ENCODE results near the gene SAT2.

Gene SAT2

DNA sequence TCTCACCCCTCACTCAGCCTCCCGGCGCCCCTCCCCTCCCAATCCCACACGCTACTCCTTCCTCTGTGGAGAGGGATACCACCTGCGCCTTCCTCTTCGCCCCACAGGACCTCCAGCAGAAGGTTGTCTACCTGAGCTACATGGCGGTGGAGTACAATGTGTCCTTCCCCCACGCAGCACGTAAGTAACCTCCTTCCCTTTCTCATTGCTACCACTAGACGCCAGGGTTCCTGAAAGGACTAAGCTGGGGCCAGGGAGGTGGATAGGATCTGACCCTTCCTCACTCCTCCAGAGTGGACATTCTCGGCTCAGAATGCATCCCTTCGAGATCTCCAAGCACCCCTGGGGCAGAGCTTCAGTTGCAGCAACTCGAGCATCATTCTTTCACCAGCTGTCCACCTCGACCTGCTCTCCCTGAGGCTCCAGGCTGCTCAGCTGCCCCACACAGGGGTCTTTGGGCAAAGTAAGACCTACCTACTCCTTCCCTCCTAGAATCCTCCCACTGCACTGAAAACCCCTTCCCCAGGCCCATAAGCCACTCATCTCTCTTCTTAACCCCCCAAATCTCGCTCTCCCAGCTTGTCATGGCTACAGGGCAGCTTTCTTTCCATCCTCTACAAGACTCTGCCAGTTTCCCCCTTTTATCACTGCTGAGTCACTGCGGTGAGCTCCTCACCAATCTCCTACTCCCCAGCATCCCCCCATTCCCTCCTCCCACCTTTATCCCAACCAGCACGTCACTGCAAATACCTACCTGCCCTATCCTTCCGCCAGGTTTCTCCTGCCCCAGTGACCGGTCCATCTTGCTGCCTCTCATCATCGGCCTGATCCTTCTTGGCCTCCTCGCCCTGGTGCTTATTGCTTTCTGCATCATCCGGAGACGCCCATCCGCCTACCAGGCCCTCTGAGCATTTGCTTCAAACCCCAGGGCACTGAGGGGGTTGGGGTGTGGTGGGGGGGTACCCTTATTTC, 46.7 kb downstream of the SAT2 start:
- no peak overlapping the region for H3K27ac ChIP-seq (ENCODE audit: low read depth, low read length)
- H3K27me3 ChIP-seq (ENCODE audit: insufficient read depth, low read length): no peaks in the 10 kb centered on the region
- no peaks in the 10 kb centered on the region for H3K9me3 ChIP-seq (ENCODE audit: insufficient read depth, low read depth, low read length)
- H3K4me1 ChIP-seq (ENCODE audit: insufficient read depth, low read length): no peaks in the 10 kb centered on the region
- 88% methylated on average over 23 of the region's 23 CpGs for WGBS
- no peak overlapping the region for H3K4me3 ChIP-seq (ENCODE audit: low read length)
- H3K36me3 ChIP-seq (ENCODE audit: insufficient read depth, low read length): peaks cover 38% of the 10 kb centered on the region
- no peak overlapping the region for H3K9ac ChIP-seq (ENCODE audit: low read depth, low read length)

- Histone ChIP-seq H3K9ac (ENCODE audit: low read depth, low read length) (no peak overlapping the region), H3K9me3 (ENCODE audit: insufficient read depth, low read depth, low read length) (no peaks in the 10 kb centered on the region), H3K27me3 (ENCODE audit: insufficient read depth, low read length) (no peaks in the 10 kb centered on the region), H3K27ac (ENCODE audit: low read depth, low read length) (no peak overlapping the region; the same call in 1 of the 2 replicates), H3K36me3 (ENCODE audit: insufficient read depth, low read length) (peaks cover 42% of the 10 kb centered on the region), H3K4me1 (ENCODE audit: insufficient read depth, low read length) (peaks cover 7% of the 10 kb centered on the region; the same call in 1 of the 2 replicates), H3K4me3 (ENCODE audit: low read length) (no peak overlapping the region)
- WGBS: 87% methylated on average over 12 of the region's 12 CpGs
Observed at GRCh38 chr17:7579834-7580603, 47.6 kb downstream of the SAT2 start.

DNA sequence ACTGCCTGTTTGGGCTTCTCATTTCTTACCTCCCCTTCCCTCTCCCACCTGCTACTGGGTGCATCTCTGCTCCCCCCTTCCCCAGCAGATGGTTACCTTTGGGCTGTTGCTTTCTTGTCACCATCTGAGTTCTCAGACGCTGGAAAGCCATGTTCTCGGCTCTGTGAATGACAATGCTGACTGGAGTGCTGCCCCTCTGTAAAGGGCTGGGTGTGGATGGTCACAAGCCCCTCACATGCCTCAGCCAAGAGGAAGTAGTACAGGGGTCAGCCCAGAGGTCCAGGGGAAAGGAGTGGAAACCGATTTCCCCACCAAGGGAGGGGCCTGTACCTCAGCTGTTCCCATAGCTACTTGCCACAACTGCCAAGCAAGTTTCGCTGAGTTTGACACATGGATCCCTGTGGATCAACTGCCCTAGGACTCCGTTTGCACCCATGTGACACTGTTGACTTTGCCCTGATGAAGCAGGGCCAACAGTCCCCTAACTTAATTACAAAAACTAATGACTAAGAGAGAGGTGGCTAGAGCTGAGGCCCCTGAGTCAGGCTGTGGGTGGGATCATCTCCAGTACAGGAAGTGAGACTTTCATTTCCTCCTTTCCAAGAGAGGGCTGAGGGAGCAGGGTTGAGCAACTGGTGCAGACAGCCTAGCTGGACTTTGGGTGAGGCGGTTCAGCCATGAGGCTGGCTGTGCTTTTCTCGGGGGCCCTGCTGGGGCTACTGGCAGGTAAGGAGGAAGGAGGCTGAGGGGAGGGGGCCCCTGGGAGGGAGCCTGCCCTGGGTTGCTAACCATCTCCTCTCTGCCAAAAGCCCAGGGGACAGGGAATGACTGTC, 48.4 kb downstream of the SAT2 start, which contains the start of gene CD68:
TSS of gene CD68 (plus strand) at position 638 of the 833 bp plus-strand sequence. CDS start at position 678, 40 bp downstream.
- 42% methylated on average over 7 of the region's 7 CpGs for WGBS
- Histone ChIP-seq H3K4me3 (ENCODE audit: low read length) (no peak within 1 kb of the TSS), H3K36me3 (ENCODE audit: insufficient read depth, low read length) (peaks cover 48% of the 10 kb centered on the region), H3K4me1 (ENCODE audit: insufficient read depth, low read length) (peaks cover 15% of the 10 kb centered on the region), H3K27me3 (ENCODE audit: insufficient read depth, low read length) (no peaks in the 10 kb centered on the region), H3K9ac (ENCODE audit: low read depth, low read length) (no peak within 1 kb of the TSS), H3K9me3 (ENCODE audit: insufficient read depth, low read depth, low read length) (no peaks in the 10 kb centered on the region), H3K27ac (ENCODE audit: low read depth, low read length) (peak within 1 kb of the TSS; percentile 49; the same call in 1 of the 2 replicates)

DNA sequence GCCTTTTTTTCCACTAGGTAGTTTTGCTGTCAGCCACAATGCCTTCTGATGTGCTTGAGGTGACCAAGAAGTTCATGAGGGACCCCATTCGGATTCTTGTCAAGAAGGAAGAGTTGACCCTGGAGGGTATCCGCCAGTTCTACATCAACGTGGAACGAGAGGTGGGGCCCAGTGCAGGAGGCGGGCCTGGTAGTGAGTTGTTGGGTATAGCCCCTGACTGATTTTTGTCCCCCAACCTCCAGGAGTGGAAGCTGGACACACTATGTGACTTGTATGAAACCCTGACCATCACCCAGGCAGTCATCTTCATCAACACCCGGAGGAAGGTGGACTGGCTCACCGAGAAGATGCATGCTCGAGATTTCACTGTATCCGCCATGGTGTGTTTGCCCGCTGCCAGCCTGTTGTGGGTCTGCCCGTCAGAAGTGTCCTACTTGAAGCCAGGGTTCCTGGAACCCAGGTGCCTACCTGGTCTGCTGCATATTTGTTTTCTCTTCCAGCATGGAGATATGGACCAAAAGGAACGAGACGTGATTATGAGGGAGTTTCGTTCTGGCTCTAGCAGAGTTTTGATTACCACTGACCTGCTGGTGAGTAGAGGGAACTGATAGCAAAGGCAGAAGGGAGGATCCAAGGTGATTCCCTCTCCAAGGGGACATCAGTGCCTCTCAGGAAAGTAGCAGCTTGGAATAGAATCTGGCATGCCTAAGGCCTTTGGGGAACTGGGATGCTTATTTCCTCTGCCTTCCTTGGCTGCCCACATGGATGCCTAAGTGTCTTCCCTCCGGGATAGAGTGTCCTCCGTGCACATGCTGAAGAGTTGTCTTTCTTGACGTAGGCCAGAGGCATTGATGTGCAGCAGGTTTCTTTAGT, 50.1 kb downstream of the SAT2 start:
- Histone ChIP-seq H3K36me3 (ENCODE audit: insufficient read depth, low read length) (peaks cover 53% of the 10 kb centered on the region), H3K27ac (ENCODE audit: low read depth, low read length) (no peak overlapping the region), H3K9me3 (ENCODE audit: insufficient read depth, low read depth, low read length) (no peaks in the 10 kb centered on the region), H3K27me3 (ENCODE audit: insufficient read depth, low read length) (no peaks in the 10 kb centered on the region), H3K4me1 (ENCODE audit: insufficient read depth, low read length) (peaks cover 15% of the 10 kb centered on the region), H3K9ac (ENCODE audit: low read depth, low read length) (no peak overlapping the region), H3K4me3 (ENCODE audit: low read length) (no peak overlapping the region)
- 94% methylated on average over 17 of the region's 17 CpGs for WGBS

GRCh38 chr17:7576432-7576937, 51.1 kb downstream of the SAT2 start:
- H3K27ac ChIP-seq (ENCODE audit: low read depth, low read length): no peak overlapping the region
- WGBS: 96% methylated on average over 14 of the region's 14 CpGs
- H3K4me3 ChIP-seq (ENCODE audit: low read length): no peak overlapping the region
- H3K9me3 ChIP-seq (ENCODE audit: insufficient read depth, low read depth, low read length): no peaks in the 10 kb centered on the region
- H3K27me3 ChIP-seq (ENCODE audit: insufficient read depth, low read length): no peaks in the 10 kb centered on the region
- H3K4me1 ChIP-seq (ENCODE audit: insufficient read depth, low read length): peaks cover 16% of the 10 kb centered on the region
- 0 out of 2 replicates have a peak overlapping the region, but pooled peaks have one; percentile 3 for H3K9ac ChIP-seq (ENCODE audit: low read depth, low read length)
- H3K36me3 ChIP-seq (ENCODE audit: insufficient read depth, low read length): peaks cover 54% of the 10 kb centered on the region
